ENCODE measurements around the gene SPTBN1.

SPTBN1 gene

GRCh38 chr2:54534221-54534620 lies 78.1 kb downstream of the SPTBN1 start:
- DNase-seq = no peak

GRCh38 chr2:54534625-54535024 lies 78.5 kb downstream of the SPTBN1 start:
- no peak for DNase-seq

GRCh38 chr2:54535599-54536195 lies 79.6 kb downstream of the SPTBN1 start:
- DNase-seq = no peak

GRCh38 chr2:54536720-54537119 lies 80.6 kb downstream of the SPTBN1 start:
- no peak for DNase-seq

- DNase-seq = no peak
These were observed 82.4 kb downstream of the SPTBN1 start for GRCh38 chr2:54538537-54538936.

- no peak for DNase-seq
These were observed 83.6 kb downstream of the SPTBN1 start for GRCh38 chr2:54539683-54540082.

GRCh38 chr2:54540194-54540593 lies 84.1 kb downstream of the SPTBN1 start:
- no peak for DNase-seq

GRCh38 chr2:54541995-54542394 lies 85.9 kb downstream of the SPTBN1 start:
- DNase-seq = no peak

- no peak for DNase-seq
These were observed 87.7 kb downstream of the SPTBN1 start for GRCh38 chr2:54543733-54544396.

GRCh38 chr2:54545702-54546450 lies 89.7 kb downstream of the SPTBN1 start:
- no peak for DNase-seq

GRCh38 chr2:54546518-54546917 lies 90.4 kb downstream of the SPTBN1 start:
- DNase-seq = no peak

GRCh38 chr2:54546923-54547720 lies 91.0 kb downstream of the SPTBN1 start:
- DNase-seq = no peak

GRCh38 chr2:54549430-54549829 lies 93.3 kb downstream of the SPTBN1 start:
- DNase-seq = no peak

- no peak for DNase-seq
These were observed 93.9 kb downstream of the SPTBN1 start for GRCh38 chr2:54549917-54550518.

GRCh38 chr2:54550547-54550946 lies 94.4 kb downstream of the SPTBN1 start:
- no peak for DNase-seq

- DNase-seq = no peak
These were observed 95.1 kb downstream of the SPTBN1 start for GRCh38 chr2:54551123-54551756.

GRCh38 chr2:54553075-54553474 lies 96.9 kb downstream of the SPTBN1 start:
- DNase-seq = no peak

GRCh38 chr2:54553775-54554174 lies 97.6 kb downstream of the SPTBN1 start:
- no peak for DNase-seq

- no peak for DNase-seq
These were observed 99.3 kb downstream of the SPTBN1 start for GRCh38 chr2:54555318-54555837.

GRCh38 chr2:54556621-54557121 lies 100.5 kb downstream of the SPTBN1 start:
- DNase-seq = no peak

GRCh38 chr2:54557211-54557600 lies 101.1 kb downstream of the SPTBN1 start:
- DNase-seq = no peak

- DNase-seq = peak; percentile 82
These were observed 101.6 kb downstream of the SPTBN1 start for GRCh38 chr2:54557601-54558187.

All from activated T-cell treated with anti-CD3 and anti-CD28 coated beads, Interleukin-2, amount 50 U/mL, for 1 hour (primary cell).